ELF-1 (cell line): Measurements from ENCODE around the gene PPRC1.

Experiments
- DNase-seq: peaks from one replicate; pipeline ENCODE4 v3.0.0-alpha.2; 2016; ENCODE audit warnings: low read depth, low spot score

The PPRC1 gene

DNA sequence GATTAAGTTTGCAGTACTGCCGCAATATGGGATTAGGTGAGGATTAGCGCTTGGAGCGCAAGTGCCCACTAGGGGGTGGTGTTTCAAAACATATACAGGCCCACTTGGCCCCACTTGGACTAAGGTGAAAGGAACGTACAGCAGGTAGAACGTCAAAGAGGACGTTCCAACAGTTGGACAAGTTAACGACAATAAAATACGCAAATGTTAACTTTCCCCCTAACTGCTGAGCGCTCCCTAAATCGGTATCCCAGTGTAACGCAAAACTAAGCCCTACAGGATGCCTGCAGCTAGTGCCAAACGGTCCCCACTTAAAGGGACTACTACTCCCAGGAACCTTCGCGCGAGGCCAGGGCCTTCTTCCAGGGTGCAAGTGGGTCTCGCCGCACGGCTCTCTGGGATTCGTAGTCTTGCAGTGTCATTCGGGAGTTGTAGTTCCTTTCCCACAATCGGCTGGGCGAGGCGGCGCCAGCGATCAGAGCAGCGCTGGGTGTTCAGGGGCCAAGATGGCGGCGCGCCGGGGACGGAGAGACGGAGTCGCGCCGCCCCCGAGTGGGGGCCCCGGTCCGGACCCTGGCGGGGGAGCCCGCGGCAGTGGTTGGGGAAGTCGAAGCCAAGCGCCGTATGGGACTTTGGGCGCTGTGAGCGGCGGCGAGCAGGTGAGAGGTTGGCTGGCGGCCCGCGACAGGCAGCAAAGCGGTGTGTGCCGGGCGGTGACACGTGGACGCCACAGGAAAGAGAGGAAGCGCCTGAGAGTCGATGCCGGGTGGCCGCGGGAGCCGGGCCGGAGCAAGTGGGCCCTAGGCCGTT, at the start of gene PPRC1:
Gene PPRC1 (plus strand): TSS at position 478 of the 810 bp plus-strand sequence. CDS start 29 bp downstream, at position 507.
- peak; percentile 99 for DNase-seq

DNA sequence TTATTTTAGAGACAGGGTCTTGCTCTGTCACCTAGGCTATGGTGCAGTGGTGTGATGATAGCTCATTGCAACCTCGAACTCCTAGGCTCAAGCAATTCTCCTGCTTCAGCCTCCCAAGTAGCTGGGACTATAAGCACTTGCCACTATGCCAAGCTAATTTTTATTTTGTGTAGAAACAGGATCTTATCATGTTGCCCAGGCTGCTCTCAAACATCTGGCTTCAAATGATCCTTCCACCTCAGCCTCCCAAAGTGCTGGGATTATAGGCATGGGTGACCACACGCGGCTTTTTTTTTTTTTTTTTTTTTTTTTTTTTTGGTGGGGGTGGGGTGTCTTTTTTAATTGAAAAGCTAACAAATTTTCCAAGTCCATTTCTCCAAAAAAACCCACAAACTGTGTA, 49.3 kb upstream of the PPRC1 start:
- no peak for DNase-seq

DNA sequence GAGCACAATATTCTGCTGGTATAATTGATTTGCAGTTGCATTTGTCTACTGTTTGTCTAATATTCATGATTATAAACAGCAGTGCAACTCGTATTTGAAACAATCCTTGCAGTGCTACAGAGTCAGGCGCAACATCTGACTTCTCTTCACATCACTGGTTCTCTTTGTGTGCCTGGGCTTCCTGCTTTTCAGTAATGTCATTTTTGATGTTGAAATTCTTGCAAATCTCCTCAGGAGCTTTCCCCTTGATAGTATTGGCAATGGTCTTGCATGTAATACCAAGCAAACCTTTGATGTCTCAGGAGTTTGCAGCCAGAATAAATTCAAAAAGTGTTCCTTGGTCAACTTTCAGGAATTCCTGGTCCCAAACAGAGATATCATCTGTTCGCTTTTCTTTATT, 47.5 kb upstream of the PPRC1 start:
- no peak for DNase-seq

GRCh38 chr10:102086196-102086595, 46.6 kb upstream of the PPRC1 start:
- DNase-seq, result peak; percentile 20

DNA sequence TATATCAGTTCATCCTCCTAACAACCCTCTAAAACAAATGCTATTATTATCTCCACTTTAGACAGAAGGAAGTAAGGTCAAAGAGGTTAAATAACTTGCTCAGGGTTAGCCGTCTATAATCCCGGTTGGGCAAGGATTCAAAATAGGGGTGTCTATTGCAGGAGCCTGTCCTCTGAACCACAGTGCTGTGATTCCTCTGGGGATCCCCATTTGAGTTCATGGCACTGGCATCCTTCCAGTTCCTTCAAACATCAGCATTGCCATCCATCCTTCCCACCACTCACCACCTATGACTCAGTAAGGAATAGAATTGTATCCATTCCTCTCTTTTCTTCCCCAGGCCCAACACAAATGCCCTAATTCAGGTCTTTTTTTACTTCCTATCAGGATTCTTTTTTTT, 42.1 kb upstream of the PPRC1 start:
- no peak for DNase-seq

- DNase-seq, result no peak
Measured at GRCh38 chr10:102096449-102096848, 36.4 kb upstream of the PPRC1 start.

DNA sequence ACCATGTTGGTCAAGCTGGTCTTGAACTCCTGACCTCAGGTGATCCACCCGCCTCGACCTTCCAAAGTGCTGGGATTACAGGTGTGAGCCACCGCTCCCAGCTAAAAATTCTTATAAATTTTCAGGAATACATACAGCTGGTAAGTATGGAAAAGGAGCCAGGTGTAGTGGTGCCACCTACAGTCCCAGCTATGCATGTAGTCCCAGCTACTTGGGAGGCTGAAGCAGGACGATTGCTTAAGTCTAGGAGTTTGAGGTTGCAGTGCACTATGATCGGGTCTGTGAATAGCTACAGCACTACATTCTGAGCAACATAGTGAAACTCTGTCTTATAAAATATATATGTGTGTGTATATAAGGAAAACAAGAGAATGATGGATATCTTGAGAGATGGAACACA, 31.7 kb upstream of the PPRC1 start:
- no peak for DNase-seq

DNA sequence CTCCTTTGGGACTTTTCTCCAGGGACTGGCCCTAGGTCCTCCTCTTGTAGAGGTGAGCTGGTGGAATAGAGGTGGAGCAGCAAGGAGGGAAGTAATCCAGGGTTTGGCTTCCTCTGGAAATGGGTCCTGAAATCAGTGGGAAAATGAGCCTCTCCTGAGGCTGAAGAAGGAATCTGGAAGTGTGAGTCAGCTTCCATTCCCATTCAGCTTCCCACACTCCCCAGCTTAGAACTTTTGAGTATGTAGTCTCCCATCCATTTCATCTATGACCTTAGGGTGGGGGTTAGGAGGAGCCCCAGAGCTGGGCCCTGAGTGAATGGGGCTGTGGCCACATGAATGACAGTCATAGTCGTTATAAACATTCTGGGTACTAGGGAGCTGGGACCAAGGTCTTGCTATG, 30.4 kb upstream of the PPRC1 start:
- DNase-seq, result no peak

- no peak for DNase-seq
Measured at GRCh38 chr10:102106998-102107397, 25.8 kb upstream of the PPRC1 start.

DNA sequence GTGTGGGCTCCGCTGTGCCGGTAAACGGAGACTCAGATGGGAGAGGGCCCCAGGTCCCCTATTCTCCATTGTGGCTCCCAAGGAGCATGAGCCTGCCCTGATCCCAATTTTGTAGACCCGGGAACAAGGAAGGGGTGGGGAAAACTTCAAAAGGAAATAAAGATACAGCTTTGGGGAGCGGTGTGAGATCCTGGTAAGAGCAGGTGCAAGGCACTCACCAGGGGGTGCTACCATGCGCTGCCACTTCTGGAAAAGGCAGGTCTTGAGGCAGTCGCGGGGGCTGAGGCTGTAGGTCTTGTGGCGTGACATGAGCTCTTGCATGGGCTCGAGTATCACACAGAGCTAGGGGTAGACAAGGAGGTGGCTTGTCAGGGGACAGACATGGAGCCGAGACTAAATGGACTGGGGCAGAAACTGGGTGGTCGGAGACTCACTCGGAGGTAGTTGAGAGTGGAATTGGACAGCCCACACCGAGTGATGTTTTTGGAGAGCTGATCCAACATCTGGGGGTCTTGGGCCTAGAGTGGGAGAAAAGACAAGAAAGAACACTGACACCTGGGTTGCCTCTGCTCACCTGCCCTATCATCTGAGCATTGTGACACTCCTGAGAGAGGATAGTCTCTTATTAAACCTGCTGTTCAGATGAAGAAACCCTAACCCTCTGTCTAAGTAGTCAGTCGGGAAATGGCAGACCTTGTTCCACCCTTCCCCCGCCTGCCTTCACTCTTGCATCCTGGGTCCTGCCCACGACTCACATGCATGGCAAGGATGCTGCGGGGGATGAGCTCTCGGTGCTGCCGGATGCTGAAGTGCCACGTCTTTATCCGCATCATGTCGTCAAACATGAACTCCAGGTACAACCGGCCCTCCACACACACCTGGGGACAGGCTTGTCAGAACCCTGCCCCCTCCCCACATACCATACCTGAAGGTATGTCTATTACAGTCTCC, 23.4 kb upstream of the PPRC1 start:
- no peak for DNase-seq

DNA sequence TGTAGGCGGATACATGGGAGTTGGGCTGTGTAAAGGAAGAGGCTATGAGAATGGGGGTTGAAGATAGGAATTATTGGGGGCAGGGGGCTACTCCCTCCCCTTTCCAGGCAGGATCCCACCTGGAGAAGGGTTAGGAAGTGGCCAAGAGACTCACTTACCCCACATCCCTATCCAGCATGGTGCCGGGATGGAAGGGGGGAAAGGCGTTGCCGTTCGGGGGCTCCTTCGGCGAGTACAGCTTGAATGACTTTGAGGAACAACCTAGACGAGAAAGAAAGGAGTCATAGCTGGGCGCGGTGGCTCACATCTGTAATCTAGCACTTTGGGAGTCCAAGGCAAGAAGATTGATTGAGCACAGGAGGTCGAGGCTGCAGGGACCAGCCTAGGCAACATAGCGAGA, 21.6 kb upstream of the PPRC1 start:
- DNase-seq, result no peak

DNA sequence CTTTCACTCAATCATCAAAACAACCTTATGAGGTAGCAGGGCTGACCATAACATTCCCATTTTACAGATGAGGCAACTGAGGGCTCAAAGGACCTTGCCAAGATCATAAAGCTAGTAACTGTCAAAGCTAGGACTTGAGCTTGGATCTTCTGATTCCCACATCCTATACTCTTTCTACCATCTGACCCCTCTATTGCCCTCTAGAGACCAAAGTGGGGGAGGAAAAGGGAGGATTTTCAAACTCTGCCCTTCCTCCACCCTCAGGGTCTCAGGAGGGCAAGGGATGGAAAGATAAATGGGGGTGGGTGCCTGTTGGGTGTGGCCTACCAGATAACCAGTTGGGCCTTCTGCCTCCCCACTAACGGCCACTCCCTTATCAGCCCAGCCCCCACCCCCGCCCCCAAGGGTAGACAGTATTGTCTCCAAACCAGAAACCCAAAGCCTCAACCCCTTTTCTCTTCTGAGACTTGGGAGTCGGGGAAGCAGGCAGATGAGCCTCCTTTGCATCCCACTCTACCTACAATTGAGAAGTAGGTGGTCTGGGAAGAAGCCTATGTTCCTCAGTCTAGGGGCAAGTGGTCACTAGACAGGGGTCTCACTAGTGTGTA, 20.5 kb upstream of the PPRC1 start:
- DNase-seq, result peak; percentile 53

GRCh38 chr10:102113261-102113955, 19.4 kb upstream of the PPRC1 start:
- peak; percentile 35 for DNase-seq

GRCh38 chr10:102113956-102114857, 18.6 kb upstream of the PPRC1 start:
- DNase-seq, result peak; percentile 36

GRCh38 chr10:102114861-102115618, 17.8 kb upstream of the PPRC1 start:
- DNase-seq, result peak; percentile 94

GRCh38 chr10:102115775-102116174, 17.1 kb upstream of the PPRC1 start:
- DNase-seq, result no peak

- DNase-seq, result no peak
Measured at GRCh38 chr10:102116656-102117055, 16.2 kb upstream of the PPRC1 start.

DNA sequence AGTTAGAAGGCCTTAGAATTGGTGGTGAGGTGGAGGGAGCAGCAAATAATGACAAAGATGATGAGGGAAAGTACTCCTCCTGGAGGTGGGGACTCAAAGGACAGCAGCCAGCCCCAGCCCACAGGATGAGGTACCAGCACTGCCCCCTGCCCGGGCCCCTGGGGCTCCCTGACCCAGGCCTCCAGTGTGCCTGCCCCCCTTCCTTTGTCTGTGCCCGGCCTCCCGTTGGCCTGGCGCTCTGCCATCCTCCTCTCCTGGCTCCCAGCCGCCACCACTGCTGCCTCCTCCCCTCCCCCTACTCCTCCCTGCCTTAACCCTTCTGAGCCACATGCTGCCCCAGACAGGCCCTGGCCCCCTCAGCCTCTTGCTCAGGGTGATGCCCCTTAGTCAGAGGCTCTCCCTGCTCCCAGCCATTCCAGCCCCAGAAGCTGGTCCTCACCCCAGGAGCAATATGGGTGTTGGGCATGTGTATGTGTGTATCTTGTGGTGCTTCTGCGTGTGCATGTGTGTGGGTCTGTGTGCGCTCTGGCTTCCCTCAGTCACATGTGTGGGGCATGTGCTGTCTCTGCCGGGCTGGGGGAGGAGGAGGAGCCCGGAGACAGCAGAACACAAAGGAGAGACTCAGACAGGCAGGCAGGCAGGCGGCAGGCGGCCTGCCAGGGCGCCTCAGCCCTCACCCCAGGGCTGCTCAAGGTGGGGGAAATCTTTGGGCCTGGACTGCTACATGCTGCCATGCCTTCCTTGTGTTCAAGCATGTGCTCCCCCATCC, 15.3 kb upstream of the PPRC1 start:
- DNase-seq, result peak; percentile 75

GRCh38 chr10:102118867-102119266, 14.0 kb upstream of the PPRC1 start:
- DNase-seq, result peak; percentile 51
